GM23338 (cell line): ENCODE measurements around the gene SLC25A30.

Source experiments
- CREB1 ChIP-seq: fragments of 250-450 bp; sonication (Bioruptor Pico); IDR thresholded peaks from 2 replicates; pipeline ENCODE4 v1.5.0; 2020; ENCODE audit warnings: low read depth, mild to moderate bottlenecking, moderate library complexity
- EZH2 ChIP-seq: fragments of 200-600 bp; sonication (generic); IDR thresholded peaks from one replicate; pipeline ENCODE4 v1.8.0; 2017; ENCODE audit warnings: antibody characterized with exemption, mild to moderate bottlenecking, low read depth; ENCODE audit not compliant: unreplicated experiment
- JUNB ChIP-seq: IDR thresholded peaks from one replicate; pipeline ENCODE4 v1.6.1; 2016; ENCODE audit warnings: antibody characterized with exemption; ENCODE audit not compliant: unreplicated experiment
- POLR2AphosphoS5 ChIP-seq: IDR thresholded peaks from 2 replicates; pipeline ENCODE4 v1.6.1; 2016; ENCODE audit warnings: antibody characterized with exemption, low read depth
- TF ChIP-seq, protein P1 (sequence below), 2 experiments: fragments of 200-600 bp in 1 of 2; sonication (generic) in 1 of 2; conservative IDR thresholded peaks; 2 replicates each; pipeline versions ENCODE4 v1.5.1 to v1.6.1; 2016 to 2017; ENCODE audit warnings: antibody characterized with exemption in 2 of 2, low read depth in 2 of 2, mild to moderate bottlenecking in 2 of 2, moderate library complexity in 1 of 2
- TF ChIP-seq, protein P2 (sequence below): IDR thresholded peaks from one replicate; pipeline ENCODE4 v1.6.1; 2018; ENCODE audit warnings: antibody characterized with exemption; ENCODE audit not compliant: unreplicated experiment

DNA sequence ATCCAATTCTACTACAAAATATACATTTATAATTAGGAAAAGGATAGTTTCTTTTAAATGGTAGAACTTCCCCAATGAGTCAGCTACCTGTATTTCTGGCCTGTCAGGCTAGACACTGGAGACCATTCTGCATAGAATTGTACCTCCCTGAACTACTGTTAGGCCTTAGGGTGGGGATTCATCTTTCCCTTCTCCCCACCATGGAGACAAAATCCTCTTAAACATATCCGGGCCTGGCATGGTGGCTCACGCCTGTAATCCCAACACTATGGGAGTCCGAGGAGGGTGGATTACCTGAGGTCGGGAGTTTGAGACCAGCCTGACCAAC lies 52.7 kb downstream of the SLC25A30 start:
- TF ChIP-seq CREB1, result no peak
- TF ChIP-seq, protein P1, sequence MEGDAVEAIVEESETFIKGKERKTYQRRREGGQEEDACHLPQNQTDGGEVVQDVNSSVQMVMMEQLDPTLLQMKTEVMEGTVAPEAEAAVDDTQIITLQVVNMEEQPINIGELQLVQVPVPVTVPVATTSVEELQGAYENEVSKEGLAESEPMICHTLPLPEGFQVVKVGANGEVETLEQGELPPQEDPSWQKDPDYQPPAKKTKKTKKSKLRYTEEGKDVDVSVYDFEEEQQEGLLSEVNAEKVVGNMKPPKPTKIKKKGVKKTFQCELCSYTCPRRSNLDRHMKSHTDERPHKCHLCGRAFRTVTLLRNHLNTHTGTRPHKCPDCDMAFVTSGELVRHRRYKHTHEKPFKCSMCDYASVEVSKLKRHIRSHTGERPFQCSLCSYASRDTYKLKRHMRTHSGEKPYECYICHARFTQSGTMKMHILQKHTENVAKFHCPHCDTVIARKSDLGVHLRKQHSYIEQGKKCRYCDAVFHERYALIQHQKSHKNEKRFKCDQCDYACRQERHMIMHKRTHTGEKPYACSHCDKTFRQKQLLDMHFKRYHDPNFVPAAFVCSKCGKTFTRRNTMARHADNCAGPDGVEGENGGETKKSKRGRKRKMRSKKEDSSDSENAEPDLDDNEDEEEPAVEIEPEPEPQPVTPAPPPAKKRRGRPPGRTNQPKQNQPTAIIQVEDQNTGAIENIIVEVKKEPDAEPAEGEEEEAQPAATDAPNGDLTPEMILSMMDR (conservative IDR thresholded peaks at IDR 0.05; ENCODE audit: low read depth in 2 of 2), result no peak
- TF ChIP-seq, protein P2, sequence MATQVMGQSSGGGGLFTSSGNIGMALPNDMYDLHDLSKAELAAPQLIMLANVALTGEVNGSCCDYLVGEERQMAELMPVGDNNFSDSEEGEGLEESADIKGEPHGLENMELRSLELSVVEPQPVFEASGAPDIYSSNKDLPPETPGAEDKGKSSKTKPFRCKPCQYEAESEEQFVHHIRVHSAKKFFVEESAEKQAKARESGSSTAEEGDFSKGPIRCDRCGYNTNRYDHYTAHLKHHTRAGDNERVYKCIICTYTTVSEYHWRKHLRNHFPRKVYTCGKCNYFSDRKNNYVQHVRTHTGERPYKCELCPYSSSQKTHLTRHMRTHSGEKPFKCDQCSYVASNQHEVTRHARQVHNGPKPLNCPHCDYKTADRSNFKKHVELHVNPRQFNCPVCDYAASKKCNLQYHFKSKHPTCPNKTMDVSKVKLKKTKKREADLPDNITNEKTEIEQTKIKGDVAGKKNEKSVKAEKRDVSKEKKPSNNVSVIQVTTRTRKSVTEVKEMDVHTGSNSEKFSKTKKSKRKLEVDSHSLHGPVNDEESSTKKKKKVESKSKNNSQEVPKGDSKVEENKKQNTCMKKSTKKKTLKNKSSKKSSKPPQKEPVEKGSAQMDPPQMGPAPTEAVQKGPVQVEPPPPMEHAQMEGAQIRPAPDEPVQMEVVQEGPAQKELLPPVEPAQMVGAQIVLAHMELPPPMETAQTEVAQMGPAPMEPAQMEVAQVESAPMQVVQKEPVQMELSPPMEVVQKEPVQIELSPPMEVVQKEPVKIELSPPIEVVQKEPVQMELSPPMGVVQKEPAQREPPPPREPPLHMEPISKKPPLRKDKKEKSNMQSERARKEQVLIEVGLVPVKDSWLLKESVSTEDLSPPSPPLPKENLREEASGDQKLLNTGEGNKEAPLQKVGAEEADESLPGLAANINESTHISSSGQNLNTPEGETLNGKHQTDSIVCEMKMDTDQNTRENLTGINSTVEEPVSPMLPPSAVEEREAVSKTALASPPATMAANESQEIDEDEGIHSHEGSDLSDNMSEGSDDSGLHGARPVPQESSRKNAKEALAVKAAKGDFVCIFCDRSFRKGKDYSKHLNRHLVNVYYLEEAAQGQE, result no peak
- TF ChIP-seq JUNB, result no peak
- no peak for TF ChIP-seq POLR2AphosphoS5
- no peak for TF ChIP-seq EZH2
